MCF 10A (cell line): ENCODE measurements around the gene LRG1. TPM values are rescaled to one million over a fixed set of nuclear protein-coding genes. Genes with fewer than 3 reads are reported as not detected.

Experiments
- BruUV-seq: library from RNA; stranded (reverse); fragments of 400-500 nt; replicated peaks from 2 replicates; lab custom pipeline; 2021; lab: Mats Ljungman, UMichigan
- CTCF ChIA-PET: fragments of 300-600 bp; sonication (Branson Sonifier 250); formaldehyde crosslinking; extraction: SDS; loops from one replicate; lab custom pipeline; 2021; ENCODE audit warnings: antibody characterized with exemption, inconsistent platforms; lab: Yijun Ruan, JAX
- POLR2A ChIA-PET: fragments of 300-600, 350-650 bp; sonication (Branson Sonifier 250); formaldehyde crosslinking; extraction: SDS; loops from one replicate; lab custom pipeline; 2020; ENCODE audit warnings: antibody characterized with exemption, inconsistent platforms; lab: Yijun Ruan, JAX
- DNase-seq: peaks from one replicate; pipeline ENCODE4 v3.0.0-alpha.2; 2018; ENCODE audit not compliant: unreplicated experiment
- H3K27ac Mint-ChIP-seq: one replicate; pipeline ENCODE4 v1.8.0; 2022; ENCODE audit warnings: mild to moderate bottlenecking, low read depth, mixed read lengths; ENCODE audit not compliant: unreplicated experiment
- H3K27me3 Mint-ChIP-seq: one replicate; pipeline ENCODE4 v1.8.0; 2022; ENCODE audit warnings: mixed read lengths; ENCODE audit not compliant: insufficient read depth, unreplicated experiment
- H3K36me3 Mint-ChIP-seq: one replicate; pipeline ENCODE4 v1.8.0; 2022; ENCODE audit warnings: mild to moderate bottlenecking, moderate library complexity, mixed read lengths; ENCODE audit not compliant: insufficient read depth, unreplicated experiment
- H3K4me1 Mint-ChIP-seq: one replicate; pipeline ENCODE4 v1.8.0; 2022; ENCODE audit warnings: mixed read lengths; ENCODE audit not compliant: insufficient read depth, unreplicated experiment
- H3K4me3 Mint-ChIP-seq: one replicate; pipeline ENCODE4 v1.8.0; 2022; ENCODE audit warnings: mild to moderate bottlenecking, moderate library complexity, mixed read lengths; ENCODE audit not compliant: unreplicated experiment
- H3K9me3 Mint-ChIP-seq: one replicate; pipeline ENCODE4 v1.8.0; 2022; ENCODE audit warnings: mixed read lengths; ENCODE audit not compliant: unreplicated experiment
- intact Hi-C: fragments of 100-400 bp; cut with micrococcal nuclease; formaldehyde crosslinking; loops from 2 replicates; pipeline ENCODE4 v1.14.1; 2022
- total RNA-seq: library from RNA; stranded (reverse); gene quantifications from 2 replicates; pipeline ENCODE4 v1.2.3, GENCODE V29; 2022
- TF ChIP-seq, protein P1 (sequence below): fragments of 200-600 bp; IDR thresholded peaks from one replicate; pipeline ENCODE4 v1.8.0; 2022; ENCODE audit warnings: antibody characterized with exemption, mild to moderate bottlenecking; ENCODE audit not compliant: unreplicated experiment

LRG1 gene
- total RNA-seq, 1 experiment from 2014 or later, result 0.33 TPM

DNA sequence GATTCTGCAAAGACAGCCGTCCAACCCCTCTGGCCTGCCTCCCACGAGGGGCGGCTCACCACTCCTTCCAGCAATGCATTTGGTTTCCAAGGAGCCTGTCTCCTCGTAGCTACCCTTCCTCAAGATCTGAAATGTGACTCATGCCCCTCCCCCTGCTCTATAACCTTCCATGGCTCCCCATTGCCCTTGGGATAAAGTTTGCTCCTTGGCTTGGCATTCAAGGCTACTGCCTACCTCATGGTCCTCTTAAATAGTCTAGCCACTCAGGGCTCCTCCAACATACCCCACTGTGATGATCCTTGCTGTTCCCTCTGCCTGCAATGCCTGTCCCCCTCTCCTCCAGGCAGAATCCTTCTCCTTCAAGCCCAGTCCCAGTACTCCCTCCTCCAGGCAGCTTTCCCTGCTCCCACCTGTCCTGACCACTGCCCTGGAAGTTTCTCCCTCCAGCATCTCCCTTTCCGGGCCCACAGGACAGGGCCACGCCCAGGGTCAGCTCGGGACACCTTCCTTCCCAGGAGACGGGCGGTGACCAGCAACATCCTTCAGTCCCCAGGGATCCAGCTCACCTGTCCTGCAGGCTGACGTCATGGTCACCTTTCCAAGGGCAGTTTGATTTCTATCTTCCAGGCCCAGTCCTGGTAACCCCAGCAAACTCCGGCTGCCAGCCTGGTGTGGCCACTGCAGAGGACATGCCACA lies 38.9 kb upstream of the LRG1 start:
- intact Hi-C loops, result no loop called here
- Mint-ChIP-seq H3K36me3 (no peaks in the 10 kb centered on the region), H3K27ac (no peak overlapping the region), H3K27me3 (peaks cover 11% of the 10 kb centered on the region), H3K4me3 (no peak overlapping the region), H3K9me3 (no peaks in the 10 kb centered on the region), H3K4me1 (peaks cover 22% of the 10 kb centered on the region)
- CTCF ChIA-PET, result interaction anchor here (0.8 to 2.7 kb wide), 3 partner anchors 9 to 55 kb away, joined by 3 to 17 read pairs (median 5); no protein-coding TSS in a partner anchor
- no TSS peak for BruUV-seq
- DNase-seq, result no peak
- TF ChIP-seq, protein P1, sequence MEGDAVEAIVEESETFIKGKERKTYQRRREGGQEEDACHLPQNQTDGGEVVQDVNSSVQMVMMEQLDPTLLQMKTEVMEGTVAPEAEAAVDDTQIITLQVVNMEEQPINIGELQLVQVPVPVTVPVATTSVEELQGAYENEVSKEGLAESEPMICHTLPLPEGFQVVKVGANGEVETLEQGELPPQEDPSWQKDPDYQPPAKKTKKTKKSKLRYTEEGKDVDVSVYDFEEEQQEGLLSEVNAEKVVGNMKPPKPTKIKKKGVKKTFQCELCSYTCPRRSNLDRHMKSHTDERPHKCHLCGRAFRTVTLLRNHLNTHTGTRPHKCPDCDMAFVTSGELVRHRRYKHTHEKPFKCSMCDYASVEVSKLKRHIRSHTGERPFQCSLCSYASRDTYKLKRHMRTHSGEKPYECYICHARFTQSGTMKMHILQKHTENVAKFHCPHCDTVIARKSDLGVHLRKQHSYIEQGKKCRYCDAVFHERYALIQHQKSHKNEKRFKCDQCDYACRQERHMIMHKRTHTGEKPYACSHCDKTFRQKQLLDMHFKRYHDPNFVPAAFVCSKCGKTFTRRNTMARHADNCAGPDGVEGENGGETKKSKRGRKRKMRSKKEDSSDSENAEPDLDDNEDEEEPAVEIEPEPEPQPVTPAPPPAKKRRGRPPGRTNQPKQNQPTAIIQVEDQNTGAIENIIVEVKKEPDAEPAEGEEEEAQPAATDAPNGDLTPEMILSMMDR, result no peak
- POLR2A ChIA-PET, result interaction anchor here (1.4 kb wide), 1 partner anchor 55 kb away, joined by 3 read pairs; no protein-coding TSS in a partner anchor

DNA sequence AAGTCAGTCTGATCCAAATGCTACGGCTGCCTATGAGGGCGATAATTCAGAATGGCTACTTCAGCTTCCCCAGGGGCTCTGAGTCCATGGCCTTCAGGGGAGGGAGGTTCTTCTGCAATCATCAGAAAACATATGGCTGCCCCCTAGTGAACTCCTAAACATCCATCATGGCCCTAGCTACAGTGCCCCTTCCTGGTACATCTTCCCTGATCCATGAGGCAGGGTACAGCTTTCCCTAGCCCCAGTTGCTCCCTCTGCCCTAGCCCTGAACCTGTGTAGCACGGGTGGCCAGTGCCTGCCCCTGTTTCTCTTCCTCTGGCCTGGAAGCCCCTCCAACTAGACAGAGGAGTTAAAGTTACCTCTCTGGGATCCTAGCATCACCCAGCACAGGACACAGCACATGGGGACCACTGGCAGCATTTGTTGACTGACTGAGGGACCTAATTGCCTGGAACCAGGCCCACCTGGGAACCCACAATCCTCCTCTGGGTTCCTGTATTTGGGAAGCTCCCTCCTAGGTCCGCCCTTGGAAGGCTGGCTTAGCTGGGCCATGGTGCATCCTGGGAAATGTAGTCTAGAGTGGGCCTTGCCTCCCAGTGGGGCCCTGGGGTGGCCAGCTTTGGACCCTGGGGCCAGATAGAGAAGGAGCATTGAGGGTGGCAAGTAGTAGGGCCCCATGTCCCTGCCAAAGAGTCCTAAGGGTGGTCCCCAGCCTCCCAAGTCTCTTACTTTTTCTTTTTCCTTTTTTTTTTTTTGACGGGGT lies 37.4 kb upstream of the LRG1 start:
- no TSS peak for BruUV-seq
- CTCF ChIA-PET, result interaction anchor here (0.5 to 2.6 kb wide), 13 partner anchors 11 to 147 kb away, joined by 3 to 47 read pairs (median 5); partner anchors contain the start of gene SEMA6B
- TF ChIP-seq, protein P1, result no peak
- Mint-ChIP-seq H3K9me3 (no peaks in the 10 kb centered on the region), H3K27ac (no peak overlapping the region), H3K4me1 (peaks cover 18% of the 10 kb centered on the region), H3K36me3 (no peaks in the 10 kb centered on the region), H3K4me3 (no peak overlapping the region), H3K27me3 (peaks cover 4% of the 10 kb centered on the region)
- POLR2A ChIA-PET, result interaction anchor here (0.6 to 1.5 kb wide), 3 partner anchors 19 to 207 kb away, joined by 3 to 9 read pairs (median 3); no protein-coding TSS in a partner anchor
- intact Hi-C loops, result no loop called here
- peak; percentile 55 for DNase-seq

DNA sequence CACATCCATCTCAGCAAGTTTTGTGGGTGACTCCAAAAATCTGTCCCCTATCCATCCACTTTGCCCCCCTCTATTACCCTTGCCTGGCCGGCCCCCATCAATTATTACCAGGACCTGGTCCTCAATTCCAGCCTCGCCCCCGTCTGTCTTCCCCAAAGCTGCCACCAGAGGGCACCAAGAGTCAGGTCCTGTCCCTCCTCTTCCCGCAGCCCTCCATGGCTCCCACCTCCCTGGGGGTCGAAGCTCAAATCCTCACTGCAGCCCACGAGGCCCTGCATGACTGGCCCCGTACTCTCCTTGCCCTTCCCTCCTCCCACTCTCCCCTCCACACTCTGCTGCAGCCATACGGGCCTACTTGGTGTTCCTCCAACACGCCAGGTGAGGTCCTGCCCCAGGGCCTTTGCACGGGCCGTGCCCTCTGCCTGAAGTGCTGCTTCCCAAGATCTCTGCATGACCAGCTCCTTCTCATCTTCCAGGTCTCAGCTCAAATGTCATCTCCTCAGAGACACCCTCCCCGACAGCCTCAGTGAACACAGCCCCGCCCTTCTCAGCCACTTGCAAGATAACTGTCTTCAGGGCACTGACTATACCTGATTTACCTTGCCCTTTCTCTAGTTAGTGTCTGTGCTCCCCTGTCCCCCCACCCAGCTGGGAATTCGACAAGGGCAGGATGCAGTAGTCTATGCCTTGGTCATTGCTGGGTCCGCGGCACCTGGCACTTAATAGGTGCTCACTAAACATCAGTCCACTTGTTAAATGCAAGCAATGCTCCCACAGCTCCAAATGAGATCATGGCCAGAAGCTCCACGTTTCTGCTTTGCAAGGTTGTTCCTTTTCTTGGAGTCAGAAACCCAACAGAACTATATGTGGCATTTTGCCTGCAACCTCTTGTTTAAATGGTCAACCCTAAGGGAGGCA lies 36.4 kb upstream of the LRG1 start:
- BruUV-seq, result no TSS peak
- Mint-ChIP-seq H3K27me3 (no peaks in the 10 kb centered on the region), H3K4me1 (peaks cover 16% of the 10 kb centered on the region), H3K36me3 (no peaks in the 10 kb centered on the region), H3K27ac (no peak overlapping the region), H3K4me3 (no peak overlapping the region), H3K9me3 (no peaks in the 10 kb centered on the region)
- peak; percentile 71 for DNase-seq
- ChIA-PET CTCF (interaction anchor here (0.5 to 2.6 kb wide), 20 partner anchors 8 to 1828 kb away, joined by 3 to 47 read pairs (median 4); partner anchors contain the start of gene SEMA6B), POLR2A (interaction anchor here (0.6 to 1.5 kb wide), 4 partner anchors 58 to 206 kb away, joined by 3 to 9 read pairs (median 4); no protein-coding TSS in a partner anchor)
- TF ChIP-seq, protein P1, result peak; percentile 70
- intact Hi-C loops, result loop anchor here (1.0 kb wide), 1 partner anchor 60 kb away; no protein-coding TSS in a partner anchor
